ENCODE results near the gene EMCN.

EMCN gene

DNA sequence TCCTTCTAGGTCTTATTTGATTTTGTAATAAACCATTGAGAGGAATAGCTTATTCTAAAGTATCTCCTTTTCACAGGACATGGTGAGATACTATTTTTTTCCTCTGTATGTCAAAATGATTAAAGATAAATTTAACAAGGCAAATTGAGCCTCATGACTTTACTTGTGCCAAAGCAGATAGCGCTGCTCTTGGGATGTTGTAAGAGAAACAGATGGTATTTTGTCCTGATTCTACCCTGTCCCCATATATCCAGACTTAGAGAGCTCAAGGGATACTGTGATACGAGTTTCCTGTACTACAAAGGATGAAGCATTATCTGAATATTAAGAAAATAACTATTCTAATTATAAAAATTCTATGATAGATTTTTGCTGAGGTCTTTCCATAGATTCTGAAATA lies 34.0 kb downstream of the EMCN start:
- DNase-seq (ENCODE audit: low read depth, low spot score), result no peak
- no peaks in the 10 kb centered on the region for H3K9me3 ChIP-seq (ENCODE audit: low read depth, low read length)
- no peak overlapping the region for H3K4me3 ChIP-seq
- H3K27ac ChIP-seq, result no peak overlapping the region
- no peak overlapping the region for H3K9ac ChIP-seq (ENCODE audit: insufficient read length)
- no peak for TF ChIP-seq POLR2AphosphoS5 (IDR thresholded peaks at IDR 0.05; ENCODE audit: borderline replicate concordance, low read depth, low read length)
- no peaks in the 10 kb centered on the region for H3K36me3 ChIP-seq (ENCODE audit: insufficient read depth, low read length)

DNA sequence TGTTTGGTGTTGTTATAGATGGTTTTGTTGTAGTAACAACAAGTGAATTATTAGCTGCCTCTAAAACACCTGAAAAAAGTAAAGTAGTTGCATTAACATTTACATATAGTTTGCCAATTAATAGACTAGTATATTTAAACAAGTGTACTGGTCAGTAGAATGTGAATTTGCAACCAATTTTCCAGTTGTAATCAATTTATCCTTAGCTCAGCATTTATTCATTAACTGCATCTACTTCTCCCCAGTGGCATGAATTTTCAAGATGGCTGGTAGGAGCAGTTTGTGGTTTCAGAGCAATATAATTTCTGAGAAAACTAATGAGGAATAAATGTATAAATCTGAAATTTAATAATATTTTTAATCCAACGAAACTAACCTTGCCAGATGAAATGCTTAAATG lies 37.9 kb downstream of the EMCN start:
- TF ChIP-seq EZH2 (IDR thresholded peaks at IDR 0.05) (no peak), FOXP2 (optimal IDR thresholded peaks at IDR 0.05; ENCODE audit: control extremely low read depth, extremely low read length, insufficient read depth) (no peak), POLR2AphosphoS5 (IDR thresholded peaks at IDR 0.05; ENCODE audit: borderline replicate concordance, low read depth, low read length) (no peak)
- H3K4me3 ChIP-seq, result no peak overlapping the region
- no peak for DNase-seq (ENCODE audit: low read depth, low spot score)
- H3K9me3 ChIP-seq (ENCODE audit: low read depth, low read length), result no peaks in the 10 kb centered on the region
- no peak overlapping the region for H3K27ac ChIP-seq
- no peak overlapping the region for H3K9ac ChIP-seq (ENCODE audit: insufficient read length)
- no peaks in the 10 kb centered on the region for H3K36me3 ChIP-seq (ENCODE audit: insufficient read depth, low read length)

DNA sequence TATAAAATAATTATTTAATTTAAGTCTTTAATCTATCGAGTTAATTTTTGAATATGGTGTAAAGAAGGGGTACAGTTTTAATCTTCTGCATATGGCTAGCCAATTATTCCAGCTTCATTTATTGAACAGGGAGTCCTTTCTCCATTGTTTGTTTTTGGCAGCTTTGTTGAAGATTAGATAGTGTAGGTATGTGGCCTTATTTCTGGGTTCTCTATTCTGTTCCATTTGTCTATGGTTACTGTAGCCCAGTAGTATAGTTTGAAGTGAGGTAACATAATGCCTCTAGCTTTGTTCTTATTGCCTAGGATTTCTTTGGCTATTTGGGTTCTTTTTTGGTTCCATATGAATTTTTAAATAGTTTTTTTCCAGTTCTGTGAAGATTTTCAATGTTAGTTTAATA lies 48.3 kb downstream of the EMCN start:
- no peak overlapping the region for H3K27ac ChIP-seq
- H3K9me3 ChIP-seq (ENCODE audit: low read depth, low read length), result no peaks in the 10 kb centered on the region
- TF ChIP-seq FOXP2 (optimal IDR thresholded peaks at IDR 0.05; ENCODE audit: control extremely low read depth, extremely low read length, insufficient read depth) (no peak), POLR2AphosphoS5 (IDR thresholded peaks at IDR 0.05; ENCODE audit: borderline replicate concordance, low read depth, low read length) (no peak)
- no peak overlapping the region for H3K4me3 ChIP-seq
- DNase-seq (ENCODE audit: low read depth, low spot score), result no peak
- H3K36me3 ChIP-seq (ENCODE audit: insufficient read depth, low read length), result no peaks in the 10 kb centered on the region
- H3K9ac ChIP-seq (ENCODE audit: insufficient read length), result no peak overlapping the region

DNA sequence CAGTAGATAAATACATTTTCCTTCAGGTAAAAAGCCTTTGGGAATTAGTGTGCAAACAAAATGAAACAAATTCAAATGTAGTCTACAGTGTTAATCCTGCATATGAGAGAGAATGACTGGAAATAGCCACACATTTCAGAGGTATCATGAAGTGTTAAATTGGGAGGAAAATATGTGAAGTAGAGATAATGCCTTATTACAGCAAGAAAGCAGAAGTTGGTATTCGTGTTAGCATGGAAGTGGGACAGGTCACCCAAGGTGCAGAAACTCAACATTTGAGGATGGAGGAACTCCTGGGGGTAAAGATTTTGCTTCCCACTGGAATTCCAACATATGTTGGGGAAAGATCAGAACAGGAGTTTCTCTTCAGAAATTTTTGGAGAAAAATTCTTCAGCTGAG lies 51.3 kb downstream of the EMCN start:
- TF ChIP-seq POLR2AphosphoS5 (IDR thresholded peaks at IDR 0.05; ENCODE audit: borderline replicate concordance, low read depth, low read length), result no peak
- no peak for TF ChIP-seq FOXP2 (optimal IDR thresholded peaks at IDR 0.05; ENCODE audit: control extremely low read depth, extremely low read length, insufficient read depth)
- no peak for TF ChIP-seq EZH2 (IDR thresholded peaks at IDR 0.05)
- no peak for DNase-seq (ENCODE audit: low read depth, low spot score)
- H3K27ac ChIP-seq, result no peak overlapping the region
- H3K9me3 ChIP-seq (ENCODE audit: low read depth, low read length), result no peaks in the 10 kb centered on the region
- no peaks in the 10 kb centered on the region for H3K36me3 ChIP-seq (ENCODE audit: insufficient read depth, low read length)
- H3K4me3 ChIP-seq, result no peak overlapping the region
- no peak overlapping the region for H3K9ac ChIP-seq (ENCODE audit: insufficient read length)

DNA sequence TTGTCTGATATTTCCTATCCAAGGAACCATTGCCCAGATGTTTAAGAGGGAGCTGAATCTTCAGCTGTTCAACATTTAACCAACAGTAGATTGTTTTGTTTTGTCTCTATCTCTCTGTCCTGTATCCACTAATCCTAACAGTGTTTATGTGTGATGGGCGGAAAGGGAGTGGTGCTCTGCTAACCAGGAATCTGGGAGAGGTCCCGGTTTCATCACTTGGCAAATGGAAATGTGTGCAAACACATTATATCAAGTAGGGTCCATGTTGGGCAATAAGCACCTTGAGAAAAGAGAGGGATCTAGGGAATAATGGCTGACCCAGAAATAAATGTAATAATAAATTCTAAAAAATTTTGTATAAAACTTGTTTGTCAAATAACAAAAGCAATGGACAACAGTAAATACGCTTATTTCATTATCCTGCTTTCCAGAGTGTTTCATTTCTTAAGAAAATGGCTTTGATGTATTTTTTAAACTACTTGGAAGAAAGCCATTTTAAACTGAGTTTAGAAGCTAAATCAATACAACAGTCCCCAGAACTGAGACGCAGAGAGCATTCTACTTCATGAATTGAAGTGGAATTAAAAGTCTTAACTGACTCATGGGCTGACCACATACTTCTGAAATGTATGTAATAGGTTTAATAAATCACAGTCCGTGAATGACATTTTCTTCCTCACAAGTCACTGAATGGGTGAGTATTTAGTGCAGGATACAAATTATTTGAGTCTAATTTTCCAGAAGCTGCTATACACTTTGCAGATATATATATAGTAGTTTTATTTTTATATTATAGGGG lies 55.8 kb downstream of the EMCN start:
- TF ChIP-seq POLR2AphosphoS5 (IDR thresholded peaks at IDR 0.05; ENCODE audit: borderline replicate concordance, low read depth, low read length) (no peak), FOXP2 (optimal IDR thresholded peaks at IDR 0.05; ENCODE audit: control extremely low read depth, extremely low read length, insufficient read depth) (no peak), EZH2 (IDR thresholded peaks at IDR 0.05) (no peak)
- no peak for DNase-seq (ENCODE audit: low read depth, low spot score)
- Histone ChIP-seq H3K4me3 (no peak overlapping the region), H3K27ac (no peak overlapping the region), H3K9me3 (ENCODE audit: low read depth, low read length) (no peaks in the 10 kb centered on the region), H3K9ac (ENCODE audit: insufficient read length) (no peak overlapping the region), H3K36me3 (ENCODE audit: insufficient read depth, low read length) (no peaks in the 10 kb centered on the region)

DNA sequence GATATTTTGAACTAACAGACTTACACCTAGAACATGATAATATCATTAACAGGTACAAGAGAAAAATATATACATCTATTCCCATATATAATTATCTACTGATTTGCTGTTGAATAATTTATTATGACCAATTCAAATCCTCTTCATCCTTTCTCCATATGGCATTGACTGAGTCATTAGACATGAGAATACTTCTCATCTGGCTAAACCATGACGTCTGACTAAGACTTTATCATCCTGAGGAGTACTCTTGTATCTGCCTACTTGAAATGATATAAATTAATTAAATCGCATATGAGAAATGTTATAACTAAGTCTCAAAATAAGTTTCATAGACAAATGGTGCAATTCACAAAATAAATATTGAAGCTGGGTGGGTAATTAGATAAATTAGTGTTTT lies 67.4 kb downstream of the EMCN start:
- no peaks in the 10 kb centered on the region for H3K36me3 ChIP-seq (ENCODE audit: insufficient read depth, low read length)
- H3K27ac ChIP-seq, result no peak overlapping the region
- no peak for TF ChIP-seq POLR2AphosphoS5 (IDR thresholded peaks at IDR 0.05; ENCODE audit: borderline replicate concordance, low read depth, low read length)
- no peak for TF ChIP-seq EZH2 (IDR thresholded peaks at IDR 0.05)
- no peak for TF ChIP-seq FOXP2 (optimal IDR thresholded peaks at IDR 0.05; ENCODE audit: control extremely low read depth, extremely low read length, insufficient read depth)

DNA sequence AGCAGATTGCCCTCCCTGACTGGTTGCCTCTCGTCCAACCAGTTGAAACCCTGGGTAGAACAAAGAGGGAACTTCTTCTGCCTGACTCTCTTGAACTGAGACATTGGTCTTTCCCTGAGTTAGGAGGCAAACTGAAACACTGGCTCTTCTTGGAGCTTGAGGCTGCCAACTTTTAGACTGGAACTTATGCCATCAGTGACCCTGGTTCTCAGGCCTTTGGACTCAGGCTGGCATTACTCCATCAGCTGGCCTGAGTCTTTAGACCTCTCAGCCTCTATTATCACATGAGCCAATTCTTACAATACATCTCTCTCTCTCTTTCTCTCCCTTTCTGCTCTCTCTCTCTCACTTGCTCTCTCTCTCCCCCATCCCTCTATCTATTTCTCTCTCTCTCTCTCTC lies 86.4 kb downstream of the EMCN start:
- TF ChIP-seq FOXP2 (optimal IDR thresholded peaks at IDR 0.05; ENCODE audit: control extremely low read depth, extremely low read length, insufficient read depth) (no peak), EZH2 (IDR thresholded peaks at IDR 0.05) (no peak), POLR2AphosphoS5 (IDR thresholded peaks at IDR 0.05; ENCODE audit: borderline replicate concordance, low read depth, low read length) (no peak)
- H3K27ac ChIP-seq, result no peak overlapping the region
- DNase-seq (ENCODE audit: low read depth, low spot score), result no peak
- H3K9ac ChIP-seq (ENCODE audit: insufficient read length), result no peak overlapping the region
- no peaks in the 10 kb centered on the region for H3K36me3 ChIP-seq (ENCODE audit: insufficient read depth, low read length)
- no peak overlapping the region for H3K4me3 ChIP-seq
- no peaks in the 10 kb centered on the region for H3K9me3 ChIP-seq (ENCODE audit: low read depth, low read length)

More for the DNA sequence above, 67.4 kb downstream of the EMCN start:
- Histone ChIP-seq H3K9me3 (ENCODE audit: low read depth, low read length) (no peaks in the 10 kb centered on the region), H3K4me3 (no peak overlapping the region), H3K9ac (ENCODE audit: insufficient read length) (no peak overlapping the region)
- no peak for DNase-seq (ENCODE audit: low read depth, low spot score)

DNA sequence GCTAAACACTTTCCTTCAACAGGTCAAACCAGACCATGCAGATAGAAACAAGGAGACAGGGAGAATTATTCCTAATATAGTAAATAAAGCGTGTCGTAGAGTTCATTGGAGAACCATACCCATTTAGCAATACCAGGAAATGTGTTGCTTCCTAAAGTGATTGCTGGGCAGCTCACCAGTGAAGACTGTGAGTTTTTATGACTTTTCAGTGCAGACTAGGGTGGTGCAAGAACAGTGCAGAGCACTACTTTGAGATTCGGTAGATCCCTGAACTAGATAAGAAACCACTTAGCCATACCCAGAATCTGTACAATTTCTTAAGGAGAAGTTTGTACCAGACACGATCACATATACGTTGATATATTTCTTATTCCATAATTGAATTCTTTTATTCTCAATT lies 87.4 kb downstream of the EMCN start:
- Histone ChIP-seq H3K36me3 (ENCODE audit: insufficient read depth, low read length) (no peaks in the 10 kb centered on the region), H3K9me3 (ENCODE audit: low read depth, low read length) (no peaks in the 10 kb centered on the region), H3K4me3 (no peak overlapping the region), H3K27ac (no peak overlapping the region), H3K9ac (ENCODE audit: insufficient read length) (no peak overlapping the region)
- DNase-seq (ENCODE audit: low read depth, low spot score), result no peak
- TF ChIP-seq EZH2 (IDR thresholded peaks at IDR 0.05) (no peak), FOXP2 (optimal IDR thresholded peaks at IDR 0.05; ENCODE audit: control extremely low read depth, extremely low read length, insufficient read depth) (no peak), POLR2AphosphoS5 (IDR thresholded peaks at IDR 0.05; ENCODE audit: borderline replicate concordance, low read depth, low read length) (no peak)

DNA sequence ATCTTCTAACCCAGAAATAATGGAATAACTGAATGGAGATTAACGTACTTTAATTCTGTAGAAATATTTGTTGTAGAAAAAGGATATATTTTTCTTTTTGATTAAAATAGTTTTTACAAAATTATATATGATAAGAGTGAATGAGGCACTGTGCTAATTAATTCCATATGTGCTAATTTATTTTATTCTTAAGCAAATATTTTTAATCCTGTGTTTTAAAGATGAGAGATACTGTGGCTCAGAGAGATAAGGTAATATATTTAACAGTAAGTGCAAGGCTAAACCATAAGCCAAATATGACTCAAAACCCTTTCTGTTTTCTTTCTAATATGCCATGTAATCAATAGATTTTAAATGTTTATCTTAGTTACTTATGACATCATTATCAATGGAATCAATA lies 88.2 kb downstream of the EMCN start:
- TF ChIP-seq POLR2AphosphoS5 (IDR thresholded peaks at IDR 0.05; ENCODE audit: borderline replicate concordance, low read depth, low read length) (no peak), EZH2 (IDR thresholded peaks at IDR 0.05) (no peak), FOXP2 (optimal IDR thresholded peaks at IDR 0.05; ENCODE audit: control extremely low read depth, extremely low read length, insufficient read depth) (no peak)
- no peaks in the 10 kb centered on the region for H3K9me3 ChIP-seq (ENCODE audit: low read depth, low read length)
- H3K4me3 ChIP-seq, result no peak overlapping the region
- DNase-seq (ENCODE audit: low read depth, low spot score), result no peak
- no peaks in the 10 kb centered on the region for H3K36me3 ChIP-seq (ENCODE audit: insufficient read depth, low read length)
- H3K9ac ChIP-seq (ENCODE audit: insufficient read length), result no peak overlapping the region
- no peak overlapping the region for H3K27ac ChIP-seq

Measured in SK-N-MC (cell line).